Endodermal cell (in vitro differentiated cells): Measurements from ENCODE around the gene MICAL1. TPM values are rescaled to one million over a fixed set of nuclear protein-coding genes. Genes with fewer than 3 reads are reported as not detected.

ENCODE experiments used
- DNase-seq: peaks from one replicate; pipeline ENCODE4 v3.0.0-alpha.2; 2017
- H3K27ac ChIP-seq: 2 replicates; pipeline ENCODE4 v1.5.1; 2013; ENCODE audit warnings: mild to moderate bottlenecking, low read depth, low read length, moderate library complexity
- H3K27me3 ChIP-seq: 2 replicates; pipeline ENCODE4 v1.6.1; 2013; ENCODE audit warnings: mild to moderate bottlenecking, low read length, moderate library complexity; ENCODE audit not compliant: insufficient read depth, control insufficient read depth, poor library complexity, severe bottlenecking
- H3K36me3 ChIP-seq: 2 replicates; pipeline ENCODE4 v1.7.0; 2013; ENCODE audit warnings: mild to moderate bottlenecking, low read length, moderate library complexity; ENCODE audit not compliant: control insufficient read depth, insufficient read depth
- H3K4me1 ChIP-seq: one replicate; pipeline ENCODE4 v1.7.0; 2013; ENCODE audit warnings: low read length; ENCODE audit not compliant: control insufficient read depth, insufficient read depth
- H3K4me3 ChIP-seq: 2 replicates; pipeline ENCODE4 v1.5.1; 2013; ENCODE audit warnings: mild to moderate bottlenecking, low read length, moderate library complexity
- H3K9ac ChIP-seq: 2 replicates; pipeline ENCODE4 v1.6.1; 2013; ENCODE audit warnings: mild to moderate bottlenecking, low read length, moderate library complexity; ENCODE audit not compliant: poor library complexity, severe bottlenecking; ENCODE audit errors: extremely low read depth
- H3K9me3 ChIP-seq: 2 replicates; pipeline ENCODE4 v1.6.1; 2013; ENCODE audit warnings: mild to moderate bottlenecking, low read length, moderate library complexity; ENCODE audit not compliant: control insufficient read depth
- H3K27ac Mint-ChIP-seq: 2 replicates; pipeline ENCODE4 v1.8.0; 2020; ENCODE audit warnings: mixed read lengths
- H3K27me3 Mint-ChIP-seq: 2 replicates; pipeline ENCODE4 v1.8.0; 2021; ENCODE audit warnings: mild to moderate bottlenecking, mixed read lengths; ENCODE audit not compliant: insufficient read depth
- H3K36me3 Mint-ChIP-seq: 2 replicates; pipeline ENCODE4 v1.8.0; 2020; ENCODE audit warnings: low read depth, mixed read lengths
- H3K4me1 Mint-ChIP-seq: 2 replicates; pipeline ENCODE4 v1.8.0; 2020; ENCODE audit warnings: mixed read lengths
- H3K4me3 Mint-ChIP-seq: 2 replicates; pipeline ENCODE4 v1.8.0; 2020; ENCODE audit warnings: mild to moderate bottlenecking, moderate library complexity, mixed read lengths
- H3K9me3 Mint-ChIP-seq: 2 replicates; pipeline ENCODE4 v1.8.0; 2020; ENCODE audit warnings: mild to moderate bottlenecking, mixed read lengths
- CTCF ChIP-seq: fragments of 200-600 bp; sonication (generic); conservative IDR thresholded peaks from 2 replicates; pipeline ENCODE4 v1.5.0; 2021; ENCODE audit warnings: antibody characterized with exemption, mild to moderate bottlenecking
- WGBS, 2 experiments: methylation state at CpG; one replicate each; pipeline versions ENCODE4 v1.1.5 to v1.1.7; 2013; ENCODE audit warnings: missing lambda C conversion rate in 2 of 2, mixed read lengths in 1 of 2; ENCODE audit not compliant: insufficient coverage in 1 of 2, insufficient read length in 1 of 2; 5-methylcytosine and 5-hydroxymethylcytosine counted together
- total RNA-seq, 2 donors: library from RNA; stranded (reverse); fragmentation: NEBNext Ultra II Directional in 1 of 2; extraction: Animal tissue kit (Norgen Biotek cat#: 25700) in 1 of 2; gene quantifications; 2 replicates in 1 of 2; 3 replicates in 1 of 2; pipeline ENCODE4 v1.2.1, GENCODE V29; 2021

MICAL1 gene
- total RNA-seq, 2 donors from 2014 or later, result 10.4 to 22.8 TPM

GRCh38 chr6:109453594-109454495, 1.7 kb downstream of the MICAL1 start:
- H3K4me3 ChIP-seq, result no peak overlapping the region
- Mint-ChIP-seq H3K4me3 (peak overlapping the region; percentile 79), H3K4me1 (peaks cover 21% of the 10 kb centered on the region), H3K36me3 (peaks cover 1% of the 10 kb centered on the region), H3K27me3 (peaks cover 40% of the 10 kb centered on the region), H3K9me3 (no peaks in the 10 kb centered on the region), H3K27ac (no peak overlapping the region)
- no peak for TF ChIP-seq CTCF
- DNase-seq, result no peak
- no peak overlapping the region for H3K9ac ChIP-seq
- no peaks in the 10 kb centered on the region for H3K4me1 ChIP-seq
- WGBS, 2 experiments, result 94 to 96% methylated on average over 11 to 27 of the region's 27 CpGs
- H3K27me3 ChIP-seq, result peaks cover 32% of the 10 kb centered on the region
- no peaks in the 10 kb centered on the region for H3K36me3 ChIP-seq
- no peaks in the 10 kb centered on the region for H3K9me3 ChIP-seq
- peak overlapping the region; percentile 78 for H3K27ac ChIP-seq

- no peaks in the 10 kb centered on the region for H3K9me3 Mint-ChIP-seq
- 94 to 100% methylated on average over 2 of the region's 2 CpGs for WGBS, 2 experiments
- no peak overlapping the region for H3K4me3 Mint-ChIP-seq
- H3K27me3 Mint-ChIP-seq, result peaks cover 38% of the 10 kb centered on the region
- no peak for TF ChIP-seq CTCF
- Histone ChIP-seq H3K9ac (no peak overlapping the region), H3K4me3 (no peak overlapping the region), H3K9me3 (no peaks in the 10 kb centered on the region), H3K4me1 (no peaks in the 10 kb centered on the region), H3K36me3 (no peaks in the 10 kb centered on the region), H3K27ac (no peak overlapping the region), H3K27me3 (peaks cover 29% of the 10 kb centered on the region)
- H3K27ac Mint-ChIP-seq, result no peak overlapping the region
- peaks cover 18% of the 10 kb centered on the region for H3K4me1 Mint-ChIP-seq
- peaks cover 1% of the 10 kb centered on the region for H3K36me3 Mint-ChIP-seq
- no peak for DNase-seq
Observed at GRCh38 chr6:109453156-109453555, 2.4 kb downstream of the MICAL1 start.

GRCh38 chr6:109452181-109452580, 3.4 kb downstream of the MICAL1 start:
- Mint-ChIP-seq H3K27me3 (peaks cover 29% of the 10 kb centered on the region), H3K4me3 (no peak overlapping the region), H3K27ac (no peak overlapping the region), H3K36me3 (no peaks in the 10 kb centered on the region), H3K4me1 (peaks cover 9% of the 10 kb centered on the region), H3K9me3 (no peaks in the 10 kb centered on the region)
- Histone ChIP-seq H3K27me3 (peaks cover 19% of the 10 kb centered on the region), H3K4me1 (no peaks in the 10 kb centered on the region), H3K27ac (no peak overlapping the region), H3K36me3 (no peaks in the 10 kb centered on the region), H3K9me3 (no peaks in the 10 kb centered on the region), H3K4me3 (no peak overlapping the region), H3K9ac (no peak overlapping the region)
- no peak for DNase-seq
- WGBS, 2 experiments, result 88 to 90% methylated on average over 7 to 9 of the region's 9 CpGs
- TF ChIP-seq CTCF, result no peak
